CD14-positive monocyte (primary cell): ENCODE measurements around the gene ISLR. TPM values are rescaled to one million over a fixed set of nuclear protein-coding genes. Genes with fewer than 3 reads are reported as not detected.

Experiments
- DNase-seq, 3 donors: peaks; one replicate each; pipeline ENCODE4 v3.0.0-alpha.2; 2011 to 2022
- H2AFZ ChIP-seq: 2 replicates; pipeline ENCODE4 v1.6.0; 2012; ENCODE audit warnings: mild to moderate bottlenecking, low read depth, low read length, inconsistent platforms; ENCODE audit not compliant: insufficient read depth, poor library complexity, severe bottlenecking
- H3K27ac ChIP-seq, 2 donors: 1 replicate in 1 of 2; 2 replicates in 1 of 2; pipeline ENCODE4 v1.5.1; 2012 to 2013; ENCODE audit warnings: low read length in 2 of 2, control low read depth in 1 of 2, inconsistent platforms in 1 of 2, low read depth in 1 of 2, mild to moderate bottlenecking in 1 of 2
- H3K27me3 ChIP-seq, 2 donors: one replicate each; pipeline versions ENCODE4 v1.6.0 to v1.6.1; 2011 to 2013; ENCODE audit warnings: low read length in 2 of 2; ENCODE audit not compliant: control insufficient read depth in 2 of 2, insufficient read depth in 2 of 2
- H3K36me3 ChIP-seq, 2 donors: replicated peaks in 1 of 2; 1 replicate in 1 of 2; 2 replicates in 1 of 2; pipeline versions ENCODE4 v1.5.1 to v1.6.1; 2012 to 2013; ENCODE audit warnings: low read length in 2 of 2, control low read depth in 1 of 2, inconsistent platforms in 1 of 2, mild to moderate bottlenecking in 1 of 2; ENCODE audit not compliant: insufficient read depth in 2 of 2, control insufficient read depth in 1 of 2
- H3K4me1 ChIP-seq, 2 donors: 1 replicate in 1 of 2; 2 replicates in 1 of 2; pipeline versions ENCODE4 v1.5.1 to v1.6.1; 2012 to 2013; ENCODE audit warnings: low read length in 2 of 2, control low read depth in 1 of 2, inconsistent platforms in 1 of 2, mild to moderate bottlenecking in 1 of 2, moderate library complexity in 1 of 2; ENCODE audit not compliant: insufficient read depth in 2 of 2, control insufficient read depth in 1 of 2
- H3K4me2 ChIP-seq: replicated peaks from 2 replicates; pipeline ENCODE3; 2012; ENCODE audit warnings: low read length, moderate library complexity, mild to moderate bottlenecking; ENCODE audit not compliant: poor library complexity, severe bottlenecking; ENCODE audit errors: extremely low read depth
- H3K4me3 ChIP-seq, 3 experiments: fragments of 200-600 bp in 1 of 3; sonication (generic) in 1 of 3; replicated peaks in 1 of 3; 1 replicate in 2 of 3; 2 replicates in 1 of 3; pipeline ENCODE4 v1.5.1; 2011 to 2013; ENCODE audit warnings: low read length in 3 of 3, mild to moderate bottlenecking in 3 of 3, control low read depth in 2 of 3, low read depth in 2 of 3, inconsistent platforms in 1 of 3, moderate library complexity in 1 of 3
- H3K79me2 ChIP-seq: 2 replicates; pipeline ENCODE4 v1.6.0; 2012; ENCODE audit warnings: mild to moderate bottlenecking, control low read depth, inconsistent platforms, low read length, moderate library complexity; ENCODE audit not compliant: insufficient read depth
- H3K9ac ChIP-seq: 2 replicates; pipeline ENCODE4 v1.6.0; 2017; ENCODE audit warnings: low read length, mild to moderate bottlenecking; ENCODE audit not compliant: insufficient read depth, poor library complexity, severe bottlenecking
- H3K9me3 ChIP-seq, 2 donors: replicated peaks in 1 of 2; 1 replicate in 1 of 2; 2 replicates in 1 of 2; pipeline versions ENCODE4 v1.5.1 to v1.6.1; 2012 to 2013; ENCODE audit warnings: low read length in 2 of 2, control low read depth in 1 of 2; ENCODE audit not compliant: control insufficient read depth in 1 of 2, insufficient read depth in 1 of 2
- H4K20me1 ChIP-seq: 2 replicates; pipeline ENCODE4 v1.6.0; 2012; ENCODE audit warnings: mild to moderate bottlenecking, low read length, control low read depth, moderate library complexity; ENCODE audit not compliant: insufficient read depth
- H3K27ac Mint-ChIP-seq, 7 donors: one replicate each; pipeline ENCODE4 v1.8.0; 2020; ENCODE audit warnings: mild to moderate bottlenecking in 7 of 7, mixed read lengths in 7 of 7, moderate library complexity in 6 of 7, inconsistent platforms in 2 of 7
- H3K27me3 Mint-ChIP-seq, 3 donors: one replicate each; pipeline ENCODE4 v1.8.0; 2021 to 2022; ENCODE audit warnings: low read depth in 3 of 3, mild to moderate bottlenecking in 3 of 3, mixed read lengths in 3 of 3, moderate library complexity in 3 of 3, inconsistent platforms in 1 of 3
- H3K36me3 Mint-ChIP-seq, 2 donors: one replicate each; pipeline ENCODE4 v1.8.0; 2020; ENCODE audit warnings: mixed read lengths in 2 of 2, inconsistent platforms in 1 of 2, mild to moderate bottlenecking in 1 of 2
- H3K4me1 Mint-ChIP-seq: one replicate; pipeline ENCODE4 v1.8.0; 2020; ENCODE audit warnings: mild to moderate bottlenecking, mixed read lengths
- H3K4me3 Mint-ChIP-seq, 2 donors: one replicate each; pipeline ENCODE4 v1.8.0; 2020; ENCODE audit warnings: mild to moderate bottlenecking in 2 of 2, mixed read lengths in 2 of 2, moderate library complexity in 1 of 2
- H3K9me3 Mint-ChIP-seq, 7 donors: one replicate each; pipeline ENCODE4 v1.8.0; 2020 to 2022; ENCODE audit warnings: mixed read lengths in 7 of 7, mild to moderate bottlenecking in 6 of 7, moderate library complexity in 6 of 7, inconsistent platforms in 2 of 7
- WGBS: methylation state at CpG from one replicate; pipeline ENCODE4 v1.1.5; 2013; ENCODE audit warnings: missing lambda C conversion rate; ENCODE audit not compliant: insufficient coverage; 5-methylcytosine and 5-hydroxymethylcytosine counted together
- intact Hi-C, 2 donors: fragments of 100-400 bp; cut with micrococcal nuclease; formaldehyde crosslinking; loops; one replicate each; pipeline versions ENCODE4 v1.15.0 to v1.15.1; 2023
- polyA plus RNA-seq, 3 donors: library from polyadenylated mRNA; depleted of rRNA in 1 of 3; unstranded in 2 of 3; stranded (reverse) in 1 of 3; fragments of 300-500 nt in 2 of 3; fragments of >200 nt in 1 of 3; fragmentation: Illumina TruSeq in 2 of 3; gene quantifications; 1 replicate in 2 of 3; 2 replicates in 1 of 3; pipeline ENCODE4 v1.2.3, GENCODE V29; 2012 to 2021
- TF ChIP-seq, protein P1 (sequence below): fragments of 200-600 bp; IDR thresholded peaks from one replicate; pipeline ENCODE4 v1.8.0; 2022; ENCODE audit warnings: antibody characterized with exemption, mild to moderate bottlenecking

The ISLR gene
- polyA plus RNA-seq, 3 donors, result not detected

DNA sequence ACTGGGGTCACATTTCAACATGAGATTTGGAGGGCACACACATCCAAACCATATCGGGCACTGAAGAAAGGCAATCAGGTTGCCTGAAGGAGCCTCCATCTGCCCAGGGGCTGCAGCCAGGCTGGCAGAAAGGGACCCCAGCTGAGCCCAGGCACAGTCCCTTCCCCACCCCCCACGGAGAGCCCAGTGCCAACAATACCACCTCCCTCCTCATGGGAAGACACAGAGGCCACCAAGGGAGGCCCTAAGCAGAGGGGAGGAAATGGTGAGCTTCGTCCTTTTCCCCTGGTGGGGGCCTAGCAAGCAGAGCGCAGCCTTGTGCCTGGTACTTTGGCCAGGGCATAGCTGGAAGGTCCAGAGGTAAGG, 32.1 kb downstream of the ISLR start:
- no peak overlapping the region for H3K27ac Mint-ChIP-seq
- H3K9me3 Mint-ChIP-seq, result no peaks in the 10 kb centered on the region
- no peaks in the 10 kb centered on the region for H3K9me3 ChIP-seq
- H3K4me3 Mint-ChIP-seq, result no peak overlapping the region
- H3K27me3 ChIP-seq, result no peaks in the 10 kb centered on the region
- H3K27me3 Mint-ChIP-seq, result peaks cover 9 to 12% (median 11%) of the 10 kb centered on the region in 3 donors
- no peak for DNase-seq
- H3K36me3 Mint-ChIP-seq, result no peaks in the 10 kb centered on the region
- 86% methylated on average over 3 of the region's 4 CpGs for WGBS
- no peak overlapping the region for H2AFZ ChIP-seq
- no peak overlapping the region for H3K4me2 ChIP-seq
- no peaks in the 10 kb centered on the region for H3K79me2 ChIP-seq
- no peak overlapping the region for H3K4me3 ChIP-seq
- no peak overlapping the region for H3K9ac ChIP-seq
- no peak overlapping the region for H3K27ac ChIP-seq
- no peaks in the 10 kb centered on the region for H4K20me1 ChIP-seq
- H3K36me3 ChIP-seq, result no peaks in the 10 kb centered on the region
- TF ChIP-seq, protein P1, sequence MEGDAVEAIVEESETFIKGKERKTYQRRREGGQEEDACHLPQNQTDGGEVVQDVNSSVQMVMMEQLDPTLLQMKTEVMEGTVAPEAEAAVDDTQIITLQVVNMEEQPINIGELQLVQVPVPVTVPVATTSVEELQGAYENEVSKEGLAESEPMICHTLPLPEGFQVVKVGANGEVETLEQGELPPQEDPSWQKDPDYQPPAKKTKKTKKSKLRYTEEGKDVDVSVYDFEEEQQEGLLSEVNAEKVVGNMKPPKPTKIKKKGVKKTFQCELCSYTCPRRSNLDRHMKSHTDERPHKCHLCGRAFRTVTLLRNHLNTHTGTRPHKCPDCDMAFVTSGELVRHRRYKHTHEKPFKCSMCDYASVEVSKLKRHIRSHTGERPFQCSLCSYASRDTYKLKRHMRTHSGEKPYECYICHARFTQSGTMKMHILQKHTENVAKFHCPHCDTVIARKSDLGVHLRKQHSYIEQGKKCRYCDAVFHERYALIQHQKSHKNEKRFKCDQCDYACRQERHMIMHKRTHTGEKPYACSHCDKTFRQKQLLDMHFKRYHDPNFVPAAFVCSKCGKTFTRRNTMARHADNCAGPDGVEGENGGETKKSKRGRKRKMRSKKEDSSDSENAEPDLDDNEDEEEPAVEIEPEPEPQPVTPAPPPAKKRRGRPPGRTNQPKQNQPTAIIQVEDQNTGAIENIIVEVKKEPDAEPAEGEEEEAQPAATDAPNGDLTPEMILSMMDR, result no peak
- H3K4me1 ChIP-seq, result no peaks in the 10 kb centered on the region
- intact Hi-C loops, result no loop called here
- H3K4me1 Mint-ChIP-seq, result peaks cover 1% of the 10 kb centered on the region

DNA sequence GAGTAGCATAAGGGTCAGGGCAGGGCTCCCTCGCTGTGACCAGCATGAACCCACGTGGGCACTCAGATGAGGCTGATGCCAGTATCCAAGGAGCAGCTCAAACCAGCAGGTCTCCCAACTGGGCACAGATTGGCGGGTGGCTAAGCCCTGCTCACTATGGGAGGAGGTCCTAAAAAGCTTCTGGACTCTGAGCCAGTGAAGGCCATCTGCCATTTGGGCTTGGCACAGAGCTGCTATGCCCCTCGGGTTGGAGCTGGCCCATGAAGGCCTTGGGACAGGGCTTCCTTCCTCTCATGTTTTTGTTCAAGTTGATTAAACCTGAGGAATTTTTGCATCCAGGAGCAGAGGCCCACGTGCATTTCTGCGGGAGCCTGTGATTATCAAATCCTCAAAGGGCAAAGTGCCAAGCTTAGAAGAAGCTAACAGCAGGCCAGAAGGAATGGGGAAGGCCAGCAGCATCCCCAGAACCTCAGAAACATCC, 33.3 kb downstream of the ISLR start:
- peaks cover 9 to 12% (median 11%) of the 10 kb centered on the region in 3 donors for H3K27me3 Mint-ChIP-seq
- TF ChIP-seq, protein P1, result no peak
- intact Hi-C loops, result no loop called here

More for the DNA sequence above, 33.3 kb downstream of the ISLR start:
- no peak overlapping the region for H3K4me3 ChIP-seq
- Mint-ChIP-seq H3K4me1 (peaks cover 1% of the 10 kb centered on the region), H3K27ac (no peak overlapping the region), H3K9me3 (no peaks in the 10 kb centered on the region), H3K36me3 (no peaks in the 10 kb centered on the region), H3K4me3 (no peak overlapping the region)
- no peak overlapping the region for H3K27ac ChIP-seq
- H4K20me1 ChIP-seq, result no peaks in the 10 kb centered on the region
- H3K9me3 ChIP-seq, result no peaks in the 10 kb centered on the region
- H3K27me3 ChIP-seq, result no peaks in the 10 kb centered on the region
- DNase-seq, result no peak
- no peaks in the 10 kb centered on the region for H3K36me3 ChIP-seq
- WGBS, result 88% methylated on average over 6 of the region's 6 CpGs
- no peak overlapping the region for H2AFZ ChIP-seq
- H3K79me2 ChIP-seq, result no peaks in the 10 kb centered on the region
- H3K4me2 ChIP-seq, result no peak overlapping the region
- no peak overlapping the region for H3K9ac ChIP-seq
- no peaks in the 10 kb centered on the region for H3K4me1 ChIP-seq
